Stimulated activated CD4-positive, alpha-beta T cell treated with anti-CD3 and anti-CD28 coated beads, Interleukin-2, amount 100 ng/mL, for 24 hours (primary cell): ENCODE data around the gene KRT8.

Experiments used
- DNase-seq, 2 donors: peaks; one replicate each; pipeline ENCODE4 v3.0.0-alpha.2; 2020

Gene KRT8

GRCh38 chr12:52925717-52926595 lies 21.1 kb upstream of the KRT8 start:
- DNase-seq, result no peak

GRCh38 chr12:52924764-52925716 lies 20.2 kb upstream of the KRT8 start:
- no peak for DNase-seq

DNA sequence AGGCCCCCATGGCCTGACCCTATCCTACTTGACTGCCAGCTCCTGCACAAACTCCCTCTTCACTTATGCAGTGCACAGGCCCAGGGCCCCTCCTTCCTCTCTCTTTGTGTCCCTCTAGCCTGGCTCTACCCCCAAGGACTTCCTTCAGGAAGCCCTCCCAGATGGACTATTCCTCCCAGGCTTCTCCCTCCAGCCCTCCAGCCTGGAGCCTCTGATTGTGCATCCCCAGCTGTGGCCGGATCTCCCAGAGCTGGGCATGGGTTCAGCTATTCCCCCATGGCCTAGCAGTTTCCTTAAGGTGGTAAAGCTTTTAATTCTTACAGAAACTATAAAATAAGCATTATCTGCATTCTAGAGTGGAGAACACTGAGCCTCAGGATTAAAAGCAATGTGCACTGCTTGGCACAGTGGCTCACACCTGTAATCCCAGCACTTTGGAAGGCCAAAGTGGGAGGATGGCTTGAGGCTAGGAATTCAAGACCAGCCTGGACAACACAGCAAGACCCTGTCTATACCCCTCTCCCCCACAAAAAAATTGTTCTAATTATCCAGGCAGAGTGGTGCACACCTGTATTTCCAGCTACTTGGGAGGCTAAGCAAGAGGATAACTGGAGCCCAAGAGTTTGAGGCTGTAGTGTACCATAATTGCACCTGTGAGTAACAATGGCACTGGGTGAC lies 16.8 kb upstream of the KRT8 start:
- DNase-seq, result no peak

GRCh38 chr12:52920937-52921336 lies 16.1 kb upstream of the KRT8 start:
- no peak for DNase-seq

DNA sequence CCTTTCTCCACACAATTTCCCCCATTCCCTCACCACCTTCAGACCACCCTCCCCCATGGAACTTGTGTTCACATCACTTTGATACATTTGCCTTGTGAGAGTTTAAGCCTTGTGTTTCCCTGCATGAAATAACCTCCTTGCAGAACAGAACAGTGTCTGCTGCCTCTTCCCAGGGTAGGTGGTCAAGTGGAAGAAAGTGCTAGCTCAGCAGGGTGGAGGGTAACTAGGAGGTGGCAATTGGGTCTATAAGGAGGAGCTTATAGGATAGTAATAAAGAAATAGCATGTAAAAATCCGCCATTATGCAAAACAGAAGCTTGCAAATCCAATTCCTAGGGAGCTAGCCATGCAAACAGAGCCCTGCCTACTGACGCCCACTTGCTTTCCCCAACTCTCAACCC lies 13.9 kb upstream of the KRT8 start:
- DNase-seq, result no peak

DNA sequence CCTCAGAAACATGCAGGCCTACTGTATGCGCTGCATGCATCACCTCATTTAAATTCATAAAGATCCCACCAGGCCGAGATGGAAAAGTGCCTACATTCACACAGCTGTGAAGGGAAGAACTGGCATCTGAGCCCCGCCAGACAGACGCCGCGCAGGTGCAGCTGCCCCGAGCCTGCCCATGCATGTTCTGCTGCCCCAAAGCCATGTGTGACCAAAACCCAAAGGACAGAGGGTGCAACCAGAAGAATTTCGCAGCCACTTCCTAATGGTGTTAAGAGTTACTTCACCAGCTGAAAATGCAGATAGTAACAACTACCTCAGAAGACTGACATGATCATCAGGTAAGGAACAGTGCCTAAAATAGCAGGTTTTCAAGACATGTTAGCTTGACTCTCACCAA lies 13.5 kb upstream of the KRT8 start:
- no peak for DNase-seq

GRCh38 chr12:52917800-52918199 lies 12.9 kb upstream of the KRT8 start:
- no peak for DNase-seq

- DNase-seq, result no peak
These were observed 11.3 kb upstream of the KRT8 start for GRCh38 chr12:52916216-52916615.

DNA sequence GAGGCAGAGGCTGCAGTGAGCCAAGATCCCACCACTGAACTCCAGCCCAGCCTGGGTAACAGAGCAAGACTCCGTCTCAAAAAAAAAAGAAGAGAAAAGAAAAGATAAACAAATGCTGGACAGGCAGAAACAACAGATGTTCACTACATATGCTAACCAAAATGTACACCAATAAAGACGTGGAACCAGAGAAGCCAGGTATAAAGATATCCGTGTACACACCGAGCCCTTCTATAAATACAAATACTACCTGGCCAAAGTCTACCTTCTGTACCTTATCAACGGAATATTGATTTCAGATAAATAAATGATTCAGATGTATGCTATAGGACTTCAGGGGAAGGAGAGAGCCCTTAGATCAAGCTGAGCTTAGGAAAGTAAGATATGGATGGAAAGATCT lies 10.8 kb upstream of the KRT8 start:
- no peak for DNase-seq

DNA sequence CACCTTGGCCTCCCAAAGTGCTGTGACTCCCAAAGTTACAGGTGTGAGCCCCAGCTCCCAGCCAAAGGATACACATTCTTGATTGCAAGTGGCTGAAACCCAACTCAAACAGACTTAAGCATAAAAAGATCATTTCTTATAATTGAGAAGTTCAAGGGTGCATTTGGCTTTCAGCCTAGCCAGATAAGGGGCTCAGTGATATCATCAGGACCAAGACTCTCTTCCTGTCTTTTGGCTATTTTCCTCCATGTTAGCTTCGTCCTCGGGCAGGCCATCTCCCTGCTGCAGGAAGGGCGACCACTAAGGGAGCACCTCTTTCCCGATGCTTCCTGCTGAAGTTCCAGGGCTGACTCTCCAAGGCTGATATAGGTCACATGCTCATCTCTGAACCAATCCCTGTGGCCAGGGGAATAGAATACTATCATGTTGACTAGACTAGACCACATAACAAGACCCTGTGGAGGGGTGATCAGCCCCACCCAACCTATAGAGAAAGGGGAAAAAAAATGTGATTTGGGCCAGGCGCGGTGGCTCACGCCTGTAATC lies 9.8 kb upstream of the KRT8 start:
- no peak for DNase-seq

GRCh38 chr12:52913431-52913821 lies 8.6 kb upstream of the KRT8 start:
- no peak for DNase-seq

- no peak for DNase-seq
These were observed 8.0 kb upstream of the KRT8 start for GRCh38 chr12:52912711-52913430.

DNA sequence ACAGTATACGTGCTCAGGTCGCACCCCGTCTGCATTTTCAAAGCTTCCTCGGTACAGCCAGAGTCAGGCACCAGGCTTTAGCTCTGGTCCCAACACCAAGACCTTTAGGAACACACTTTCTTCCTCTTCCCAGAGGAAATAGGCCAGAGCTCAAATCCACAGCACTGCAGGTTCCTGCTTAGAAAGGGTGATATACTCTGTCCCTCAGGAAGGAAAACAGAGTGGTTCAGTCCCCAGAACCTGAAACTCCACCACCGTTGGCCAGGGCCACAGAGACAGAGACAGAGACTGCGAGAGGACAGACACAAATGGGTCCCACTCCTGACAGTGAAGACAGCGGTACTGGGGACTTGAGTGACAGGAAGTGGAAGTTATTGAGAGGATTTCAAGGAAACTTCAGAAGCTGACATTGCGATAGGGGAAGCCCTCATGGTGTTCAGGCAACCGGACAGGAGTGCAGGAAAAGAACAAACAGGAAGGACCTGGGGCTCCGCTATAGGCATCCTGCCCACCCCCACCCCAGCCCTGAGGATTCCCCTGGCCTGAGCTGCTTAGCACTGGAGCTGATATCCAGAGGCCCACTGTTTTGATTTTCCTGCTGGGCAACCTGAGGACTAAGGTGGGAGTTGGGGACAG lies 5.5 kb upstream of the KRT8 start:
- DNase-seq, result no peak

DNA sequence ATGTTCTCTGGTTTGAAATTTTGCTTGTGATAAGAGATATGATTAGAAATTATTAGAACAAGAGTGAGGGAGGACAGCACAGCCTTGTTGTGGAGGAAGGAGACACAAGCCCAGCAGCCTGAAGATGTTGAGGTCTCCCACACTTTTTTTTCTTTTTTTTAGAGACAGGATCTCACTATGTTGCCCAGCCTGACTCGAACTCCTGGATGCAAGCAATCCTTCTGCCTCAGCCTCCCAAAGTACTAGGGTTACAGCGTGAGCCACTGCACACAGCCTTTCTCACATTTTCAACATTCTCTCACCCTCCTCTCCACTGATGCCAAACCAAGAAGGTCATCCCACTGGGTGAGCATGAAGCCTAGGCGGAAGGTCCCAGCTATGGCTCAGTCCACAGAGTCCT lies 4.9 kb upstream of the KRT8 start:
- DNase-seq, result no peak

GRCh38 chr12:52909331-52909730 lies 4.5 kb upstream of the KRT8 start:
- DNase-seq, result no peak

GRCh38 chr12:52907092-52907810 lies 2.4 kb upstream of the KRT8 start:
- no peak for DNase-seq

DNA sequence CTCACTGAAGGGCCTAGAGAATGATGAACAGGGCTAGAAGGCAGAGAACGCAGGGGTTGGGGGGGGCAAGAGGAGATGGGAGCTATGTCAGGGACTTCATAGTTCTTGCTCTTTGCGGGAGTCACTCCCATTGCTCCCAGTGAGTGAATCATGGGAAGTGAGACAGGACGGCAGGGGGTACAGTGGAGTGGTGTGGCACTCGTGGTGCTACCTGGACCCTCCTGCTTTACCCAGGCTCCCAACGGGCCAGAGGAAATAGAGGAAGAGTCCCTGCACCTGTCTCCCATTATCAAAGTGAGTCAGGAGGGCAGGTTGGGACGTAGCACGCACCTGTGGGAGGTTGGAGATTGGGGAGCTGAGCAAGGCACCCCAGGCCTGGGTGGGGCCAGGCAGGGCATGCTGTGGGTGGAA lies 1.3 kb upstream of the KRT8 start:
- DNase-seq, result no peak

DNA sequence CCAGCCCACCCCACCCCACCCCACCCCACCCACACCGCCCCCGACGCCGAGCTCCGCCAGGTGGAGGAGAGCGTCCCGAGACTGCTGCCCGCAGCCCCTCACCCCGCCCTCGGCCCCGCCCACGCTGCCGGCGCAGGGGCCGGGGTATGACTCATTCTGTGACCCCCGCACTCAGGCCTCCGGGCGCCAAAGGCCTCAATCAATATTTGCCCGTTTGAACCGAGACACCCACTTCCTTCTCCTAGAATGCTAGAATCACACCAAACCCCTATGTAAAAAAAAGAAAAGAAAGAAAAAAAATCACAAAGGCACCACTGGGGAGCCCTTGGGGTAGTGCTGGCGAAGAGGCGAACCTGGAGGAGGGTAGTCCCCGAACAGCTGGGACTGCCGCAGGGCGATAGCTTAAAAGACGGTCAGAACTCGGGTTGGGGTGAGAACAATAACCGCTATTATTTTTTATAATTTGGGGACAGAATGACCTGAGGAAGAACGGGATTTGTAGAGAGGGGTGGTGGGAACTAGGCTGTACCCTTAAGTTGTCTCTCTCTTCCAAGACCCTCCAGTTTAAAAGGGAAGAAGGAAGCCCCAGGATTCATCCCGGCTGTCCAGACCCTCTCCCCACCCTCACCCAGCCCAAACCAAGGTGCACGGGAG lies 894 bp downstream of the KRT8 start:
- peak in 1 of 2 donors; percentile 42 for DNase-seq

- DNase-seq, result peak; percentile 65 to 67
These were observed 1.5 kb downstream of the KRT8 start for GRCh38 chr12:52903285-52903854.
